HPDE6-E6E7 (cell line): ENCODE results near the gene IL17D.

ENCODE experiments used
- DNase-seq: peaks from one replicate; pipeline ENCODE4 v3.0.0; 2011; ENCODE audit warnings: missing footprints; ENCODE audit errors: extremely low spot score

Gene IL17D

GRCh38 chr13:20691616-20692015 lies 11.9 kb upstream of the IL17D start:
- no peak for DNase-seq

GRCh38 chr13:20696073-20696472 lies 7.4 kb upstream of the IL17D start:
- DNase-seq, result no peak

- no peak for DNase-seq
Observed at GRCh38 chr13:20699715-20700114, 3.8 kb upstream of the IL17D start.

GRCh38 chr13:20700288-20700687 lies 3.2 kb upstream of the IL17D start:
- DNase-seq, result no peak

GRCh38 chr13:20701461-20701860 lies 2.0 kb upstream of the IL17D start:
- no peak for DNase-seq

GRCh38 chr13:20702530-20702914 lies 977 bp upstream of the IL17D start:
- no peak for DNase-seq

- peak; percentile 40 for DNase-seq
Observed at GRCh38 chr13:20703780-20704458, 420 bp downstream of the IL17D start.

GRCh38 chr13:20704459-20705069 lies 1.1 kb downstream of the IL17D start:
- DNase-seq, result no peak

GRCh38 chr13:20706661-20707060 lies 3.2 kb downstream of the IL17D start:
- DNase-seq, result no peak

GRCh38 chr13:20708216-20708615 lies 4.7 kb downstream of the IL17D start:
- DNase-seq, result no peak

- DNase-seq, result no peak
Observed at GRCh38 chr13:20709369-20709768, 5.9 kb downstream of the IL17D start.

- DNase-seq, result no peak
Observed at GRCh38 chr13:20709782-20710181, 6.3 kb downstream of the IL17D start.

GRCh38 chr13:20711301-20712044 lies 8.0 kb downstream of the IL17D start:
- DNase-seq, result no peak

GRCh38 chr13:20713014-20713376 lies 9.5 kb downstream of the IL17D start:
- DNase-seq, result no peak

- DNase-seq, result no peak
Observed at GRCh38 chr13:20713751-20714150, 10.3 kb downstream of the IL17D start.

GRCh38 chr13:20714161-20714560 lies 10.7 kb downstream of the IL17D start:
- no peak for DNase-seq

GRCh38 chr13:20714563-20715329 lies 11.2 kb downstream of the IL17D start:
- no peak for DNase-seq

- DNase-seq, result no peak
Observed at GRCh38 chr13:20715330-20715712, 11.8 kb downstream of the IL17D start.

- DNase-seq, result no peak
Observed at GRCh38 chr13:20716951-20717350, 13.5 kb downstream of the IL17D start.

GRCh38 chr13:20717581-20718542 lies 14.4 kb downstream of the IL17D start:
- no peak for DNase-seq

- no peak for DNase-seq
Observed at GRCh38 chr13:20718958-20719566, 15.6 kb downstream of the IL17D start.
